HG02970 (cell line): ENCODE measurements around the gene CPEB3.

Experiments used
- ATAC-seq: cut with Tn5 transposase; IDR thresholded peaks from one replicate; pipeline ENCODE4 v1.9.1; 2021; ENCODE audit warnings: mild to moderate bottlenecking, moderate library complexity, moderate number of reproducible peaks; ENCODE audit not compliant: unreplicated experiment, low FRiP score

Gene CPEB3

DNA sequence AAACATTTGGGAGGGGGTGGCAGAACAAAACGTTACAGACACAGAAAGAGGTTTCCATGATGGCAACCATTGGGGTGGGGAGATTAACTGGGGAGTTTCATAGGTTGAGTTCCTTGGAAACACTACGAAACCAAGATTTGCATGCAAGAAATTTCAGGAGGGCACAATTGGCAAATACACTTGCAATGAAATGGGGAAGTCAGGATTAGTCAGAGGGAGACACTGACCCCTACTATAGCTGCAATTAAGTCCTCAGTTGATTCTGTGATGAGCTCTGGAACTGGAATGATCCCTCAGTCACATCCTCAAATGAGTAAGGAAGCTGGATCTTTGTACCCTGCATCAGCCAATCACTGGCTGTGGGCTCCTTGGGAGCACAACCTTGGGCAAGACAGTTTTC is 22.1 kb downstream of the CPEB3 start:
- no peak for ATAC-seq

DNA sequence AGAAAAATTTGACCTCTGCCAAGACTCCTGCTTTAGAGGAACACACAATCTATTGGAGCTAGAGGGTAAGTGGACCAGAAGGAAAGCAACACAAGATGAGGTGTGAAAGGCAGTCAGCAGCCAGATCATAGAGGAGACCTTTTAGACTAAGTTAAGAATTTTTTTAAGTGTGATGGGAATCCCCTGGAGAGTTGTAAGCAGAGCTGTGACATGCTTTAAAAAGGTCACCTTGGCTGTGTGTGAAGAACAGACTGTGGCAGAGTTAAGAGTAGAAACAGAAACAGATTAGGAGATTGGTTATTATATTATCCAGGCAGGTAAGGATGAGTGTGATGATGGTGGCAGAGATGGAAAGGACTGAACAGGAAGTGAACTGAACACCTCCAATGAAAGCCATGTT is 23.5 kb downstream of the CPEB3 start:
- no peak for ATAC-seq

DNA sequence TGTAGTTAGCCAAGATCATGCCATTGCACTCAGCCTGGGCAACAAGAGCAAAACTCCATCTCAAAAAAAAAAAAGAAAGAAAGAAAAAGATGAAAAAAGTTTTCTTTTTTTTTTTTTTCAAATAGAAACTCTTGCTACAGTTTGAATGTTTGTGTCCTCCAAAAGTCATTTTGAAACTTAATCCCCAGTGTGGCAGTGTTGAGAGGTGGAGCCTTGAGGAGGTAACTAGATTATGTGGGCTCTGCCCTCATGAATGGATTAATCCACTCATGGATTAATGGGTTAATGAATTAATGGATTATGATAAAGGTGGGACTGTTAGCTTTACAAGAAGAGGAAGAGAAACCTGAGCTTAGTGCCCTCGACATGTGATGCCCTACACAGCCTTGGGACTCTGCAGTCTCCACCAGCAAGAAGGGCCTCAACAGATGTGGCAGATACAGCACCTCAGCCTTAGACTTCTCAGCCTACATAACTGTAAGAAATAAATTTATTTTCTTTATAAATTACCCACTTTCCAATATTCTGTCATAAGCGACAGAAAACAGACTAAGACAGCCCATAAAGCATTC is 25.1 kb downstream of the CPEB3 start:
- no peak for ATAC-seq

DNA sequence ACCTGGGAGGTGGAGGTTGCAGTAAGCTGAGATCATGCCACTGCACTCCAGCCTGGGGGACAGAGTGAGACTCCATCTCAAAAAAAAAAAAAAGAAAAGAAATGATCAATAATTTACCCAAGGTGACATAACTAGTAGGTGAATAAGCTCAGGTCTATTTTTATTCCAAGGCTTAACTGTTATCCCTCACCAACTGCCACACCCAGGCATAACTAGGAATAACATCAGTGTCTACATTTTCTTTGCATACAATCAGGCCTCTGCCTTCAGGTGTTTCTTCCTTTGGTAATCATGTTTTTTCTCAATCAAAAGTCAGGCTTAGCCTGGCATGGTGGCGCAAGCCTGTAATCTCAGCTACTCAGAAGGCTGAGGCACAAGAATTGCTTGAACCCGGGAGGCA is 26.6 kb downstream of the CPEB3 start:
- ATAC-seq: no peak

DNA sequence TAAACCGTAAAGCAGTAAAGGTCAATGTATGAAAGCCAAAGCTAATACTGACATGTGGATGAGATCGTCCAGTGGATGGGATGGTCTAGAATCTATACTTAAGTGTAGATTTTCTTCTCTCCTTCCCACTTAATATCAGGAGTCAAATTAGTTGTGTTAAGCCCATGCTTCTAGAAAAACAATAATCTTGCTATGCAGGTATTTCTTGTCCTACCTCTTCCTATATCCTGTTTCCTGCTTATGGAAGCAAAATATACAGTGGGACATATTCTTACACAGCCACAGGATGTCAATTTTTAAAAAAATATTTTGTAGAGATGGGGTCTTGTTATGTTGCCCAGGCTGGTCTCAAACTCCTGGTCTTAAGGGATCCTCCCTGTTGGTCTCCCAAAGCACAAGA is 27.5 kb downstream of the CPEB3 start:
- ATAC-seq: no peak

DNA sequence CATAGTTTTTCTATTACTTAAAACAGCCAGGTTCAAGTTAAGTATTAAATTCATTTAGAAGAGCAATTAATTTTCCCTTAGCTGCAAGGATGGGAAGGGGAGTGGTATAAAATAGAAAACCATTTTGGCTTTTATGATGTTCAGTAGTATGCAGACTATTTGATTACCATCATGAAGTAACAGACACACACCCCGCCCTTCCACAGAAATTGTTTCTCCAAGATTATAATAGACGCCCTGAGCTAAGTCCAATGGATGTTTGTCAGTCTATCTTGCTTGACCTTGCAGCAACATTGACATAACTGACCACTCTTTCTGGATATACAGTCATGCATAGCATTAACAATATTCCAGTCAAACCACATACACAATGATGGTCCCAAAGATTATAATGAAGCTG is 42.3 kb downstream of the CPEB3 start:
- no peak for ATAC-seq

DNA sequence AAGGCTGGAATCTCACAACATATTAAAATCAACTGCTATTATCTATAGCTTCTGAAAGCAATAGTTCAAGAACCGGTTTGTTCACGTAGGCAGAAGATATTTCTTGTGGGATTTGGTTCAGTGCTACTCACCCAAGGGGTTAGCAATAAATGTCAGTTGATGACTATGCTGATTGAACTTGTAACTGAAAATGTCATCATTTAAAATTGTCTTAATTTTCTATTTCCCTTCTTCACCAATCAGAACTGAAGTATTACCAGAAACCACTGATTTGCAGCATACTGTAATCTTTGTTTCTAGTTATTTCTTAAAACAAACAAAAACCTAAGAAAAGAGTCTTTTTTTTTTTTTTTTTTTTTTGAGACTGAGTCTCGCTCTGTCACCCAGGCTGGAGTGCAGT is 46.1 kb downstream of the CPEB3 start:
- ATAC-seq: no peak

DNA sequence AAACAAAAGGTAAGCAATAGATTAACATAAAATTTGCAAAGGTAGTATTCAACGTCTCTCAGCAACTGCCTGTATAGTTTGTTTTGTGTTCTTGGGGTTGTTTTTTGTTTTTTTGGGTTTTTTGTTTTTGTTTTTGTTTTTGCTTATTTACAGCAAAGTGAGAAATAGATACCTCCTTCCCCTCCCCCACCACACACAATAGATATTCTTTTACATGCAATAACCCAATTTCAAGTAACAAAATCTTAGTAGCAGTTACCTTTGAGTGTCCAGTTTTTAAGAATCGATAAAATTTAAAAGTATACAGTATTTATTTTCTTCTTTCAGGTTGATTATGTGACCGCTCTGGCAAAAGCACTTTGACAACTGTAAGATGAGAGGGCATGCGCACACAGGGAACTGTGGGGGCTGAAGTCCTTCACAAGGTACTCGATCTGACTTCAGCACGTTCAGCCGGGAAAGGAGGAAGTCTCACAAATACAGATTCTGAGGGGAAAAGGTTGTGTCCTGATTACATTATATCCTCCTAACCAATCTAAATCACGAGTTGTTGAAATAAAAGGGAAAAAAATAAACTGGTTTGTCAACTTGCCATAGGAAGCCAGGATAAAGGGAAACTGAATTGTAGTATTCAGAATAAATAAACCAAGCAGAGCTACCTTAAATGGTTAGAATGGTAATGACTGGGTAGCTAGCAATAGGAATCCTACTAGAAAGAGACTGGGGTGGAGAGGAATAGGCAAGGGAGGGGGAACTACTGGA is 47.8 kb downstream of the CPEB3 start:
- no peak for ATAC-seq

DNA sequence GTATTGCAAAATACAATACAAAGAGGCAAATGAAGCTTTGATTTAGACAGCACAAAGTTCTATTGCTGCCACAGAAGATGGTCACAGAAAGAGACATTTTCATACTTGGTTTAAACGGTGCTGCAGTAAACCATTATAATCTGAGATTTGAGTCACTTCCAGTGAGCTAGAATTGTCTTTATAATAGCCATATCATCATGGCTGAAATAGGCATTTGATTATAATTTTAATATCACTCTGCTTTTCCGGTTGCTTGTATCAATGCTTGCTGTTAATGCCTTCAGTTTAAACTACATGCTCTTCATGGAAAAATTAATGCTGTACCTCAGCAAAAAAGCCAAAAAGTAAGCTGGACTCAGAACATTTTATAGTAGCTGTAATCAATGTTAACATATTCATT is 48.5 kb downstream of the CPEB3 start:
- no peak for ATAC-seq

DNA sequence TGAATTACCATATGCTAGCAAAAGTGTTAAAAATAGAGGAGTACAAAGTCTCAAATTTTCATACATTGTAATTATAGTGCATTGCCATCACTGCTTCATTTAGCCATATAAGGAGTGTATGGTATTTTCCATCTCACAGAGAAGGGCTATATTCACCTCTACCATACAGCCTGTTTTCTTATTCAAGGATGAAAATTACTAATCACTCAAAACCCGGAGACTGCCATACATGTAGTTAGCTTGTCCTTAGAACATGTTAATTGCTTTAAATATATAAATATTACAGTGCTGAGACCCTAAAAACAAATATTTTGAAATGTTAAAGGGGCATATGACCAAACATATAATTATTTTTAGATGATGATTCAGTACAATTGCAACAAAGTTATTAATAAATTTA is 49.4 kb downstream of the CPEB3 start:
- no peak for ATAC-seq

DNA sequence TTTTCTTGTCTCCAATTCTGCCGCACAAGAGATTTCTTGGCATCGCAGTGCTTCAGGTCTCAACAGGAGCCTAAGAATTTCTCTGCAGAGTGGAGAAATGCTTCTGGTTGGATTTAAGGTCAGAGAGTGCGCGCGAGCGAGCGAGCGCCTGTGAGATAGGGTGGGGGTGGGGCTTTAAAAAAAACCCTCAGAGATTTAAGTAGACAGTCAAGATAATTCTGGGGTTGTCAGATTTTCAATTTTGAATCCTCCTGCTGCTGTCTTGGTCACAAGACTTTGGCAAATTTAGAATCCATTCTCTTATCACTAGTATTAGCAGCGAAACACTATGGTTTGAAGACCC is 49.7 kb downstream of the CPEB3 start:
- ATAC-seq: no peak

DNA sequence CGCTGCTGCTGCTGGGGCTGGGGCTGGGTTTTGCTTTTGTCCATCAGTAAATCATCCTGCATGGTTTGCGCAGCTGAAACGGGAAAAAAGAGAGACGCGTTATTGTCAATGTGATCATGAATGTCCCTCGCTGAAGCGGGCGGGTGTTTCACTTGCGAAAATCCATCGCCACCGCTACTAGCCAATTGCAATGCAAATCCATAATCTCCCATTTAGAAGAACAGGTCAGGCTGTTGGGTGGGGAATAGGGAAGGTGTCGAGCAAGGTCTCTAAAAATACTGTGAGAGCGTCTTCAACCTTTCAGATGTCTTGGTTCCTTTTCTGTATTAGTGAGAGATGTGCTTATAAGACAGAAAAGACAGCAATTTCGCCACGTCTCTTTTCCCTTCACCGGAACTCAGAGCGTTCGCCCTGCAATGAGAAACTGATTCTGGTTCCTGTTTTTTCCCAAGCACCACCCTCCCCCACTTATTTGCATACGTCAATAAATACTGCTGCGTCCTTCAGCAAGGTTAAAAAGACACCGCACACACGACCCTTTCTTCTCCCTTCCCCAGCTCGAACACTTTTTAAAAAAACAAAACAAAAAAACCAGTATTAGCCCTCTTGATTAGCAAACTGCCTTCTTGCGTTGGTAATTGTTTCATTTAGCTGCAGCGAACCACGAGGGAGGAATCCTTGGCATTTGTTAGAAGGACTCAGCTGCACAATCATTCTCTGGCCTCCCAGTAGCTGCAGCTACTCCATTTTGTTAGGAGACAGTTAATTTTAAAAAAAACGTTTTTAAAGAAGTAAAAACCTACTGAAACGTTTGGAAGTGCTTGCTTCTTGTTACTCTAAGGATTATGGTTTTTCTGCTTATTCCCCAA is 50.4 kb downstream of the CPEB3 start:
- ATAC-seq: no peak

DNA sequence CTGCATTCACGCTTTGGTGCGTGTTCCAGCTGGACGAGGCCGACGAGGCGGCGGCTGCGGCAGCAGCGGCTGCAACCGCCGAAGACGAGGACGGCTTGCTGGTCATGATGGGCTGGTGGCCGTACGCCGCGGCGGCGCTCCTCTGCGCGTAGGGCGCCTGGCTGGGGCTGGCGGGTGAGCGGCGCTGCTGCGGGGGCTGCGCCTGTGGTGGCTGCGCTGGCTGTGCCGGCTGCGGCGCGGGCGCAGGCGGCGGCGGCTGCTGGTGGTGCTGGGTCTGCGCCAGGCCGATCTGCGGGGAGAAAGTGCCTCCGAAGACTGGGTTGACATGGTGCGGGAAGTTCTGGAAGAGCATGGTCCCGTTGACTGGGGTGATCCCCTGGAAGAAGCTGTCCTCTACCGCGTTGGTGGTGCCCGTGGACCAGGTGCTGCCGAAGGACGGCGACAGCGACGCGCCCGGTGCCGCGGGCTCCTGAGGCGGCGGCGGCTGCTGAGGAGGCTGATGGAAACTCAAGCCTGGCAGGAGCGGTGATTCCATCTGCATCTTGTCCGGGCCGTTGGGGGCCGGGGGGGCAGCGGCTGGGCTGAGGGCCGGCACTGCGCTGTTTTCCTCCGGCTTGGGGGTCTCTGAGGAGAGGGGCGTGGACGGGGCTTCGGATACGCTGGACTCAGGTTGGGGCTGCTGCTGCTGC is 51.1 kb downstream of the CPEB3 start:
- ATAC-seq: no peak

DNA sequence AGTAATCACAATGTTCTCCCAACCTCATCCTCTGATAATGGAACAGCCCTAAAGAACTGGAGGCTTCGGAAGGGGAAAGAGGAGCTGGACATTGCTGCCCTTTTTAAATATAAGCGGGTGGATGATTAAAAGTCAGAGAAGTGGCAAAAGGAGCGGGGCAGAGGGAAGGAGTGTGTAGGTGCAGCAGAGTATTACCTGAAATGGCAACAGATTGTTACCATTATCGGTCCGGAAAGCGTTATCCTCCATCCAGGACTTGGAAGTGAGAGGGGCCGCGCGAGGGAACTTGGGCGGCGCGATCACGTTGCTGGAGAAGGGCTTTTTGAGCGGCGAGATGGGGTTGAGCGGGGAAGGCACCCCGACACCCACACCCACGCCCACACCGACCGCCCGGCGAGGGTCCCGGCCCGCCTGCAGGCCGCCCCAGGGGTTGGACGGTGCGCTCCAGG is 51.7 kb downstream of the CPEB3 start:
- no peak for ATAC-seq

DNA sequence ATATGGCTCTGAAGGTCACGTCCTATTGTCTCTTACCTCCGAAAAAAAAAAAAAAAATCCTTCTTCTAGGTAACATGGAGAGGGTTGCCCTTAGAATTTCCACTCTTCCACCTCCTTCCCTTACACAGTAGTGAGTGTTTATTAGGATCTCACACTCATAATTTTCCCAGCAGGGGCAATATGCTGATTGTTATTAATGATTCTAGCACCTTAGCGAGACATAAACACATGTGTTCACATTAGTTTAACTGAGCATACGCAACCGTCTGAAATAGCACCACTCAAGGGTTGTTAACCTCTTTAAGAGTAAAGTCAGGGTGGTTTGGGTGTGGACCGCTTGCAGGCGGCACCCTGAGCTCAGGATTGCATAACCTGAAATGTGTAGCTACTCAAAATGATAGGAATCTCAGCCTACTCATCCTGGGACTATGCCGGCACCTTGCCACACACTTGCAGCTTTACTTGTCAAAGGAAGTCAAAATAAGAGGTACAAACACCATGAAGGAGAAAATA is 52.2 kb downstream of the CPEB3 start:
- ATAC-seq: no peak

DNA sequence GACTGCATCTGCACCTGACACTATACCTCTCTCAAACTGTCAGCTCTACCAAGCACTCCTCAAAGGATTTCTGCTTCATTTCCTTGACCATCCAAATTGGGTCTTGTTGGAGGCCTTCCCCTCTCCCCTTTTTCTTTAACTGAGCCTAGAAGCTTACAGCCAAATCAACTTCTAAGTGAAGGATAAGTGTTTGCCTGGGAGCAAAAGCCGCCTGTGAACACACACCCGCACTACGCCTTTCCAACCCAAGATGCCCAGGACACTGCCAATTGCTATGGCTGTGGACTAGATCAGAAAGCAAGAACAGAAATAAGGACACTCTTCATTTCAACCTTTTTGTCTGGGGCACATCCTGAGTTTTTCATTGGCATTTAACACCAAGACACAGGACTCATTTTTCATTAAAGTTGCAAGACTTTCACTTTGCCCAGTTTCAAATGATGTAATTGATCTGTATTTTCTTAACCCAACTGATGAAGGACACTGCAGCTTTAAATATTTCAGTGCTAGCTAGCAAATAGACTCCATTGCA is 52.8 kb downstream of the CPEB3 start:
- ATAC-seq: no peak

DNA sequence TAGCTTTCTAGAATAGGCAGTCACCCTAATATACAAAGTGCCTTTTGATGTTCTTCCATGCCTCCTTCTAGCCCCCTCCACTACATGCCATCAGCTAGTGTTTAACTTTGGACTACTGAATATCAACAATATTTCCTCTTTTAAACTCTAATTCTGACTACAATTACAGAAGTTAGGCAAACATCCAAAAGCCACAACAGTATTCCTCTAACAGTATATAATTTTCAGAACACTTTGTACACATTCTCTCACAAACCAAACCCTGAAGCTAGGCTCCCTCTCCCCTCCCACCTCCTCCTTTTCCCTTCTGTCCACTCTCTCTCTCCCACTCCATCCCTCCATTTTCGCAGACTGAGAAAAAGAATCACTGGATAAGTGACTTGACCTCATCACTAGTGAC is 59.7 kb downstream of the CPEB3 start:
- no peak for ATAC-seq

DNA sequence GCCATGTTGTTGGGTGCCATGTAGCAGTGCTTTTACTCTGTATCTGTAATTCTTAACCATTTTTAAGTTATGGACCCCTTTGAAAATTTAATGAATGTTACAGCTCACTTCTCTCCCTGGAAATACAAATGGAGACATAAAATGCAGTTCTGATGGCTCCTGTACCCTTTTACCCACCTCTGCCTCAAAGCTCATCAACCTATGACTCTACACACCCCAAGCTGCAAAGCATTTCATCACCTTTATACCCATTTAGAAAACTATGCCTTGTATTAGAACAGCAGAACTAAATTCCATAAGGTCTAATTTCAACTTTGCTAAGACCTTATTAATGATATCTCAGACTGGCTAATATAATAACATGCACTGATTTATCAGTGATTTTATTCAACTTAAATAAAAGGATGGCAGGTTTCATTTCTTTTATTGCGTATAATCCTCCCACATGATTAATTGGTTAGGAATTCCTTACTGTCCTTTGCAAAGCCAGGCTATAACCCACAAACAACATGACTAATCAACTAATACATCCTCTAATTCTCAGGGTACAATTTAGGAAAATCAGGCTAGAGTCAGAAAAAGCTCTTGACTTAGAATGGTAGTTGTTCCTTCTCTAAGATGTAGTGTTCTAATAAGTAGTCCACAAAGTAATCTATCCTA is 68.1 kb downstream of the CPEB3 start:
- no peak for ATAC-seq

DNA sequence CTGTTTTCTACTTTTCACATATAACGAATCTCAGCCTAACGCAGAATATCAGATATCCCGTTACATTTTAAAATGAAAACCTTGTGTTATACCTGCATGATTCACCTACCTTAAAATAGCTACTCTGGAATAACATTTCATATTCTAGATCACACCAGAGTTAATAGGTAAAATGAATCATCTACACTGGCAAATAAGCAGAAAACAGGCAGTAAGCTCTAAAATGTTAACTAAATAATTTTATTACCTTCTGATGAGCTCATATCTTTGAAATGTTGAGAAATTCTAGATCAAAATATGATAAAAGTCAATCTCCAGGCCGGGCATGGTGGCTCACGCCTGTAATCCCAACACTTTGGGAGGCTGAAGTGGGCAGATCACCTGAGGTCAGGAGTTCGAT is 71.3 kb downstream of the CPEB3 start:
- no peak for ATAC-seq

DNA sequence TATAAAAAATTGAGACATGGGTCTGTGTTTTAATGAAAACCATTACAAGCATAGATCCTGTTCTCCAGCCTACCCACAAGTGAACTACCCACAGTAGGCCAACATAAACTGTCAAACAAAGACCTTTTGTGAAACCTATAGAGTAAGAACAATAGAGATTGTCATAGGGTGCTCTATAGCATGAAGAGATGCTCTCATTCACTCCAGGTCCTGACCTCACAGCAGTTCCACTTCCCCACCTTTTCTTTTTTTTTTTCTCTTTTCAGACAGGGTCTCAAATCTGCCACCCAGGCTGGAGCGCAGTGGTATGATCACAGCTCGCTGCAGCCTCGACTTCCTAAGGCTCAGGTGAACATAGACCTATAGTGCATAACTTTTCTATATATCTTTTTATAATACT is 72.3 kb downstream of the CPEB3 start:
- no peak for ATAC-seq
